Left renal pelvis (tissue), 4 donors: Measurements from ENCODE around the gene NECTIN1. TPM values are rescaled to one million over a fixed set of nuclear protein-coding genes. Genes with fewer than 3 reads are reported as not detected.

Experiments used
- DNase-seq, 4 donors: peaks; one replicate each; pipeline ENCODE4 v3.0.0-alpha.2; 2013; ENCODE audit warnings: low read depth in 4 of 4, low spot score in 3 of 4
- polyA plus RNA-seq, 4 donors: library from polyadenylated mRNA; unstranded; fragments of 120-200 nt; gene quantifications; one replicate each; pipeline ENCODE4 v1.2.1, GENCODE V29; 2013; ENCODE audit not compliant: insufficient read length in 4 of 4

NECTIN1 gene
- polyA plus RNA-seq, 4 donors: 24.1 to 41.6 (median 37.0) TPM

DNA sequence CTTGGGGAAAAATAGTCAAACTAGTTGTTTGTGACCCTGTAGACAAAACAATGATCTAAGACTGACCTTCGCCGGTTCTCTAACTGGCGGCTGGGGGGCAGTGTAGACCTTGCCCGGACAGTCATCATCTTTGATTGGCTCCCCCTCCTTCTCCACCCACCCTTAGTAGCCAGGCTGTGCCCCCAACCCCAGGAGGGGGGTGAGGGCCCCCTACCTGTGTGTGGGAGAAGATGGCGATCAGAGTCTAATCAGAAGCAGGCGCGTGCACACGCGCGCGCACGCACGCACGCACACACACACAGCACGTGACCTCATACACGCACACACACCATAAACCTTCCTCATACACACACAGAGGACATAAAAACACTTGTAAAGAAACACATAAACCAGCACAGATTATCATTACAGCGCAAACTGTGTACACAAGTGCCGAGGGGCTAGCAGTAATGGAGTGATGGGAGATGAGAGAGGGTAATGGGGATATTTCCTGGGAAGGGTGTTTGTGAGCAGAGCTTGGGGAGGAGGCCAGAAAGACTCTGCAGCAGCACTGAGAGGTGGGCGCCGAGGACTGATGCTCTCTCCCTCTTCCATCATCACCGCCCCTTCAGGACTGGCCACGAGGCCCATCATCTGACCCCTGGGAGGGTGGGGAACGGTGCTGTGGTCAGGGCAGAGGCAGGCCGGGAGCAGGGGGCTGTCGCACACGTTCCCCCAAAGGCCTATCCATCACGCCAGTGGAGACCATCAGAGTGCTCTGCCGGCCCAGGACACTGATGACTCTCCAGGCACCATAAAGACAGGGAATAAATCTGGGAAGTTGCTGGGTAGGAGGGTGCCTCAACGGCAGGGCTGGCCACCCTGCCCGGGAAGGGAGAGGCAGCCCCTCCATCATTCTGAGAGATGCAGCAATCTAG, 12.2 kb downstream of the NECTIN1 start:
- no peak for DNase-seq

GRCh38 chr11:119714590-119714989, 14.4 kb downstream of the NECTIN1 start:
- no peak for DNase-seq

GRCh38 chr11:119714189-119714588, 14.8 kb downstream of the NECTIN1 start:
- DNase-seq: no peak

GRCh38 chr11:119713359-119714040, 15.5 kb downstream of the NECTIN1 start:
- no peak for DNase-seq

- DNase-seq: no peak
These were observed 16.3 kb downstream of the NECTIN1 start for GRCh38 chr11:119712459-119713358.

GRCh38 chr11:119712006-119712405, 17.0 kb downstream of the NECTIN1 start:
- DNase-seq: no peak

- no peak for DNase-seq
These were observed 17.5 kb downstream of the NECTIN1 start for GRCh38 chr11:119711476-119711875.

- DNase-seq: no peak
These were observed 18.6 kb downstream of the NECTIN1 start for GRCh38 chr11:119710417-119710816.

GRCh38 chr11:119709638-119710346, 19.2 kb downstream of the NECTIN1 start:
- peak; percentile 75 to 89 (median 82) for DNase-seq

DNA sequence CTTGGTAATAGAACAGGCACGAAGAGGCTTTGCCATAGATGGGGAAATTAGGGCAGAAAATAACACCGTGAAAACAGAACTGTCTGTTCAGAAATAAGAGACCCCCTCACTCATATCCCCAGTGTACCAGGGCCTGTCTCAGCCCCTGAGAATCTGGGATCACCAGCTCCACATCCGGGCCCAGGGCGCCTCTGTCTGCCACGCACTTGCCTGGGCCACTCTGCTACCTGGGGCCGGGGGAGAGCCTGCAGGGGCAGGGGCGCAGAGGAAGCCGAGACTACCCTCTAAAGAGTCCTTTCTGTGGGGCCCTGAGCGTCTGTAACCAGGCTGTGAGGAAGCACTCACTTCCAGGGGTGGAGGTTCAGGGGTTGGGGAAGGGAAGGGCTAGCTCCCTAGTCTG, 19.8 kb downstream of the NECTIN1 start:
- no peak for DNase-seq

GRCh38 chr11:119708384-119708783, 20.6 kb downstream of the NECTIN1 start:
- no peak for DNase-seq

DNA sequence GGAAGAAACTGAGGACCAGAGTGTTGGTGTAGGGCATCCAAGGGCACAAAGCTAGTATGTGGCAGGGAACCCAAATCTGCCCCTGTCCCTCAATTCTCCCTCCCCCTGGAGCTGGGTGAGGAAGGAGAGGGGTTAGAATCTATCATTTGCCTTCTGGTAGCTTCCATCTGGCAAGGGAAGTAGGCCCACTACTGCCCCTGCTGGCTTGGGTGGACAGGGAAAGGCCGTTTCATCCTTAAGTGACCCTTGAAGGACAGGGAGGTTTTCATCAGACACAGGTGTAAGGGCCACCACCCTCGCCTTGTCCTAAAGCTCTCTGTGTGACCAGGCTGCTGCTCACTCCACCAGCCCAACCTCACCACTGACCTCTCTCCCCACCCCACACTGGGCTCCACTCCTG, 22.1 kb downstream of the NECTIN1 start:
- no peak for DNase-seq

- DNase-seq: no peak
These were observed 23.0 kb downstream of the NECTIN1 start for GRCh38 chr11:119706029-119706428.

- no peak for DNase-seq
These were observed 23.6 kb downstream of the NECTIN1 start for GRCh38 chr11:119705362-119705761.

DNA sequence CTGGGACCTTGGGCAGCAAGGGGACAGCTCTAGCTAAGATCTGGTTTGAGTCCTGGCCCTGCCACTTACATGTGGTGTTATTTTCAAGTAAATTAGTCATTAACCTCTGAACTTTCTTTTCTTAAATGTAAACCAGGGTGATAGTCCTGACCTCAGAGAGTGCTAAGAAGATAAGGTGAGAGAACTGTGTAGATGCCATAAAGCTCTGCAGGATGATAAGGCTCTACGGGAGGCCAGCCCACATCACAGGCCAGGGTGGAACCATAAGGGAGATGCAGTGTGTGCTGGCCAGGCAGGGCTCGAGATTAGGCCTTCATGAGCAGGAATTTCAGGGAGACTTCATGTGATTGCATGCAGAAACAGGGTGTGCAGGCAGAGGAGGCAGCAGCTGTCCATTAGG, 24.2 kb downstream of the NECTIN1 start:
- no peak for DNase-seq

DNA sequence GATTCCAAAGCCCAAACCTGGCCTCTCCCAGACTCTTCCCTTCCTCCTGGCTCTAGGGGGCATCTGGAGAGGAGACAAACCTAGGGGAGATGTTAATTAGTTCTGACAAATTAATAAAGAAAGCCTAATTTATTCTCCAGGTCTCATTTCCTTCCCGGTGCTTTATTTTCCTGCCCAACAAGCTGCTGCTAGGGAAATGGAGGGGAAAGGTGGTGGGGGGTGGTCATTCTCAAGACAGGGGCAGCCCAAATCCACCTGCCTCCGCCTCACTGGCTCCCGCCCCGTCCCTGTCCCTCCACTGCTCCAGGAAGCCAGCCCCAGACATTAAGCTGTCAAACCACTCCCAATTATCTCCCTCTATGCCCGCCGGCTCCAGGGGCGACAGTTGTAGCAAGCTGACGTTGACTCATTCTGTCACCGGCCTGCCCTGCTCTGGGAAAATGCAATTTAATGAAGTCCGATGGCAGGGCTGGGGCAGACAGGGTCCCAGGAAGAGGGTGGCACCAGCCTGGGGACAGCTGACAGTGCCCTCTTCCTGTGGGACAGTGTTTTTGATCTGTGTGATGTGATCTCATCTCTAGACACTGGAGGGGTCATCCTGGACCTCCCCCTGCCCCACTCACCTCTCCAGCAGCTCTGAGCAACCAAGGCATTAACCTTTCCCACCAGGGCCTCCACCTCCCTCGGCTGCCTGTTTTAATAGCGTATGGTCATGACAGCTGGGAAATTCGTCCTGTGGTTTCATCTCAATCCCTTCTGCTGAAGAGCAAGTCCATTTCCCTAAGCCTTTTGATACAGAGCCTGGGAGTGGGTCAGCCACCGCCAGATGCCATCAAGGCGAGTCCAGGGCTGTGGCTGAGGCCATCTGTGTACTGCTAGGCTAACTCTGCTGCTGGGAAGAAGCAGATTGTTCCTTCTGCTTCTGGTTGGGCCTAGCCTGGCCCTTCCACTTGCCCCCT, 27.1 kb downstream of the NECTIN1 start:
- no peak for DNase-seq

- no peak for DNase-seq
These were observed 28.3 kb downstream of the NECTIN1 start for GRCh38 chr11:119700536-119701346.

GRCh38 chr11:119700030-119700429, 29.0 kb downstream of the NECTIN1 start:
- no peak for DNase-seq
